HG02870 (cell line): ENCODE measurements around the gene BMAL2.

Source experiments
- ATAC-seq: cut with Tn5 transposase; IDR thresholded peaks from one replicate; pipeline ENCODE4 v1.9.1; 2021; ENCODE audit warnings: mild to moderate bottlenecking, moderate library complexity; ENCODE audit not compliant: unreplicated experiment

The BMAL2 gene

GRCh38 chr12:27319848-27320247 is 12.8 kb upstream of the BMAL2 start:
- no peak for ATAC-seq

GRCh38 chr12:27324530-27324929 is 8.1 kb upstream of the BMAL2 start:
- no peak for ATAC-seq

- ATAC-seq, result no peak
These were observed 1.8 kb upstream of the BMAL2 start for GRCh38 chr12:27330846-27331245.

- peak; percentile 50 for ATAC-seq
These were observed 1.2 kb upstream of the BMAL2 start for GRCh38 chr12:27331291-27331926.

GRCh38 chr12:27331927-27332324 is 710 bp upstream of the BMAL2 start:
- ATAC-seq, result no peak

- peak; percentile 0 for ATAC-seq
These were observed 276 bp upstream of the BMAL2 start for GRCh38 chr12:27332407-27332713.

- ATAC-seq, result peak; percentile 18
These were observed 870 bp downstream of the BMAL2 start for GRCh38 chr12:27333403-27334009.

GRCh38 chr12:27334042-27334720 is 1.5 kb downstream of the BMAL2 start:
- no peak for ATAC-seq

GRCh38 chr12:27334721-27335082 is 2.1 kb downstream of the BMAL2 start:
- no peak for ATAC-seq

GRCh38 chr12:27335364-27336281 is 3.0 kb downstream of the BMAL2 start:
- no peak for ATAC-seq

GRCh38 chr12:27336282-27336653 is 3.6 kb downstream of the BMAL2 start:
- no peak for ATAC-seq

- no peak for ATAC-seq
These were observed 4.7 kb downstream of the BMAL2 start for GRCh38 chr12:27337376-27337775.

- ATAC-seq, result no peak
These were observed 5.8 kb downstream of the BMAL2 start for GRCh38 chr12:27338473-27338872.

GRCh38 chr12:27340971-27341370 is 8.3 kb downstream of the BMAL2 start:
- ATAC-seq, result no peak

- ATAC-seq, result no peak
These were observed 9.9 kb downstream of the BMAL2 start for GRCh38 chr12:27342536-27342935.

GRCh38 chr12:27343255-27344000 is 10.8 kb downstream of the BMAL2 start:
- ATAC-seq, result no peak

- no peak for ATAC-seq
These were observed 11.6 kb downstream of the BMAL2 start for GRCh38 chr12:27344246-27344645.

GRCh38 chr12:27344760-27345159 is 12.1 kb downstream of the BMAL2 start:
- ATAC-seq, result no peak

- ATAC-seq, result no peak
These were observed 12.7 kb downstream of the BMAL2 start for GRCh38 chr12:27345376-27345775.

GRCh38 chr12:27347779-27348178 is 15.1 kb downstream of the BMAL2 start:
- no peak for ATAC-seq

- ATAC-seq, result no peak
These were observed 18.8 kb downstream of the BMAL2 start for GRCh38 chr12:27351476-27351875.
